GM12872 (cell line): ENCODE measurements around the gene DACH1.

Experiments used
- TF ChIP-seq, protein P1 (sequence below): IDR thresholded peaks from 3 replicates; pipeline ENCODE4 v1.5.1; 2011; ENCODE audit warnings: low read depth, mild to moderate bottlenecking, low read length, moderate library complexity; ENCODE audit not compliant: insufficient read depth

The DACH1 gene

GRCh38 chr13:71772361-71772760, 94.6 kb downstream of the DACH1 start:
- TF ChIP-seq, protein P1, sequence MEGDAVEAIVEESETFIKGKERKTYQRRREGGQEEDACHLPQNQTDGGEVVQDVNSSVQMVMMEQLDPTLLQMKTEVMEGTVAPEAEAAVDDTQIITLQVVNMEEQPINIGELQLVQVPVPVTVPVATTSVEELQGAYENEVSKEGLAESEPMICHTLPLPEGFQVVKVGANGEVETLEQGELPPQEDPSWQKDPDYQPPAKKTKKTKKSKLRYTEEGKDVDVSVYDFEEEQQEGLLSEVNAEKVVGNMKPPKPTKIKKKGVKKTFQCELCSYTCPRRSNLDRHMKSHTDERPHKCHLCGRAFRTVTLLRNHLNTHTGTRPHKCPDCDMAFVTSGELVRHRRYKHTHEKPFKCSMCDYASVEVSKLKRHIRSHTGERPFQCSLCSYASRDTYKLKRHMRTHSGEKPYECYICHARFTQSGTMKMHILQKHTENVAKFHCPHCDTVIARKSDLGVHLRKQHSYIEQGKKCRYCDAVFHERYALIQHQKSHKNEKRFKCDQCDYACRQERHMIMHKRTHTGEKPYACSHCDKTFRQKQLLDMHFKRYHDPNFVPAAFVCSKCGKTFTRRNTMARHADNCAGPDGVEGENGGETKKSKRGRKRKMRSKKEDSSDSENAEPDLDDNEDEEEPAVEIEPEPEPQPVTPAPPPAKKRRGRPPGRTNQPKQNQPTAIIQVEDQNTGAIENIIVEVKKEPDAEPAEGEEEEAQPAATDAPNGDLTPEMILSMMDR = no peak

- TF ChIP-seq, protein P1 = no peak
Observed at GRCh38 chr13:71771144-71771543, 95.9 kb downstream of the DACH1 start.

DNA sequence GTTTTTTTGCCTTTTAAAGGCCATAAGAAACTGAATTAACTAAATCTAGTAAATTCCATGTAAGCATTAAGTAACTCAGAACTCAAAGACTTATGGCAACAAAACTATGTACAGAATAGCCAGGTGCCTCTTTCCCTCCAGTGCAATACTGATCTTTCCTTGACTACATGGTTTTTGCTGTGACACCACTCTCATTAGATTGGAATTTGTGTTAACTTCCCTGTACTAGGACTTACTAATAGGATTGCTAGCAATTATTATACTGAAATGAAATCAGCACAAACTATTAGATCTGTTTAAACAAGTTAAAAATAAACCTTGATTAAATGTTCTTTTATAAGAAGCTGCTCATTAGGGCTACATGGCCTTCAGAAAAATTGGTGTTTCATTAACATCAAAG, 96.3 kb downstream of the DACH1 start:
- TF ChIP-seq, protein P1 = no peak

- TF ChIP-seq, protein P1 = no peak
Observed at GRCh38 chr13:71768881-71769280, 98.1 kb downstream of the DACH1 start.

- TF ChIP-seq, protein P1 = no peak
Observed at GRCh38 chr13:71759651-71760511, 107.1 kb downstream of the DACH1 start.

DNA sequence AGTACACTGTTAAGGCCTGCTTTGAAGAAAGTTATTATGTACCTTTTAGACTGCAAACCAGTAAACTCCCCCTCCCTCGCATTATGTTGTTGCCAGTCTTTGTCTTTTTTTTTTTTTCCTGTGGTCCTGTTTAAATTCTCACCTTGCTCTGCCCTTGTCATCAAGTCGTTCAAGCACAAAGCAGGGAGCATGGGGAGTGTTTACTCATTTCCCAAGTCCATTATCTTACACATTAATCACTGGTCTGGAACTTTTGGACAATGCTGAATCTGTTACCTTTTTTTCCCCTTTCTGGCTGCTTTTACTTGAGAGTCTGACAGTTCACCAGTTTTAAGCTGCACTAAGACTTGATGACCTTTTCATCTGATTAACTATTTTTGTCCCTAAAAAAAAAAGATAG, 108.2 kb downstream of the DACH1 start:
- TF ChIP-seq, protein P1 = no peak

GRCh38 chr13:71754407-71754974, 112.5 kb downstream of the DACH1 start:
- TF ChIP-seq, protein P1 = no peak
